Hepatocyte (in vitro differentiated cells): ENCODE data around the gene WDR48. TPM values are rescaled to one million over a fixed set of nuclear protein-coding genes. Genes with fewer than 3 reads are reported as not detected.

Experiments
- DNase-seq: peaks from one replicate; pipeline ENCODE4 v3.0.0-alpha.2; 2016; ENCODE audit warnings: low spot score
- H2AFZ ChIP-seq: fragments of 200-600 bp; sonication (generic); 2 replicates; pipeline ENCODE4 v1.6.0; 2016; ENCODE audit warnings: antibody characterized with exemption, mild to moderate bottlenecking
- H3K27ac ChIP-seq: fragments of 200-600 bp; sonication (generic); 2 replicates; pipeline ENCODE4 v1.5.1; 2016; ENCODE audit warnings: mild to moderate bottlenecking
- H3K27me3 ChIP-seq: fragments of 200-600 bp; sonication (generic); 2 replicates; pipeline ENCODE4 v1.6.1; 2016
- H3K36me3 ChIP-seq: fragments of 200-600 bp; sonication (generic); replicated peaks from 2 replicates; pipeline ENCODE4 v1.5.1; 2016; ENCODE audit warnings: low read depth; ENCODE audit not compliant: insufficient read depth
- H3K4me1 ChIP-seq: fragments of 200-600 bp; sonication (generic); 2 replicates; pipeline ENCODE4 v1.5.1; 2016; ENCODE audit warnings: mild to moderate bottlenecking, moderate library complexity; ENCODE audit not compliant: insufficient read depth
- H3K4me2 ChIP-seq: fragments of 200-600 bp; sonication (generic); 2 replicates; pipeline ENCODE4 v1.6.0; 2016
- H3K4me3 ChIP-seq: fragments of 200-600 bp; sonication (generic); 2 replicates; pipeline ENCODE4 v1.5.1; 2016; ENCODE audit warnings: mild to moderate bottlenecking
- H3K79me2 ChIP-seq: fragments of 200-600 bp; sonication (generic); 2 replicates; pipeline ENCODE4 v1.6.0; 2017; ENCODE audit warnings: mild to moderate bottlenecking
- H3K9me2 ChIP-seq: fragments of 200-600 bp; sonication (generic); replicated peaks from 2 replicates; pipeline ENCODE4 v1.6.0; 2017; ENCODE audit warnings: mild to moderate bottlenecking; ENCODE audit not compliant: insufficient read depth
- H3K9me3 ChIP-seq: fragments of 200-600 bp; sonication (generic); 2 replicates; pipeline ENCODE4 v1.5.1; 2016; ENCODE audit warnings: low read depth, mild to moderate bottlenecking
- H4K20me1 ChIP-seq: fragments of 200-600 bp; sonication (generic); 2 replicates; pipeline ENCODE4 v1.6.0; 2016; ENCODE audit warnings: mild to moderate bottlenecking; ENCODE audit not compliant: insufficient read depth, poor library complexity, severe bottlenecking
- EZH2 ChIP-seq: fragments of 200-600 bp; sonication (generic); IDR thresholded peaks from 2 replicates; pipeline ENCODE4 v1.6.1; 2016; ENCODE audit warnings: antibody characterized with exemption, mild to moderate bottlenecking, borderline replicate concordance
- EZH2phosphoT487 ChIP-seq: fragments of 200-600 bp; sonication (generic); IDR thresholded peaks from one replicate; pipeline ENCODE4 v1.6.1; 2018; ENCODE audit warnings: antibody characterized with exemption, mild to moderate bottlenecking, low read depth, moderate library complexity; ENCODE audit not compliant: unreplicated experiment, severe bottlenecking
- WGBS: methylation state at CpG from one replicate; pipeline ENCODE4 v1.1.6; 2016; ENCODE audit warnings: low lambda C conversion rate; ENCODE audit errors: missing lambda C conversion rate; 5-methylcytosine and 5-hydroxymethylcytosine counted together
- polyA plus RNA-seq: library from polyadenylated mRNA; unstranded; fragments of >200 nt; fragmentation: Nextera tagmentation; extraction: Ambion mirVana; gene quantifications from 2 replicates; pipeline ENCODE4 v1.2.1, GENCODE V29; 2016
- total RNA-seq: library from RNA; depleted of rRNA; stranded (reverse); fragments of >200 nt; gene quantifications from 2 replicates; pipeline ENCODE4 v1.2.3, GENCODE V29; 2014
- TF ChIP-seq, protein P1 (sequence below): fragments of 200-600 bp; sonication (generic); IDR thresholded peaks from 2 replicates; pipeline ENCODE4 v1.5.1; 2016; ENCODE audit warnings: antibody characterized with exemption, mild to moderate bottlenecking; ENCODE audit not compliant: poor library complexity

The WDR48 gene
- total and polyA plus RNA-seq, 2 experiments from 2014 or later: 25.0 to 34.7 TPM

DNA sequence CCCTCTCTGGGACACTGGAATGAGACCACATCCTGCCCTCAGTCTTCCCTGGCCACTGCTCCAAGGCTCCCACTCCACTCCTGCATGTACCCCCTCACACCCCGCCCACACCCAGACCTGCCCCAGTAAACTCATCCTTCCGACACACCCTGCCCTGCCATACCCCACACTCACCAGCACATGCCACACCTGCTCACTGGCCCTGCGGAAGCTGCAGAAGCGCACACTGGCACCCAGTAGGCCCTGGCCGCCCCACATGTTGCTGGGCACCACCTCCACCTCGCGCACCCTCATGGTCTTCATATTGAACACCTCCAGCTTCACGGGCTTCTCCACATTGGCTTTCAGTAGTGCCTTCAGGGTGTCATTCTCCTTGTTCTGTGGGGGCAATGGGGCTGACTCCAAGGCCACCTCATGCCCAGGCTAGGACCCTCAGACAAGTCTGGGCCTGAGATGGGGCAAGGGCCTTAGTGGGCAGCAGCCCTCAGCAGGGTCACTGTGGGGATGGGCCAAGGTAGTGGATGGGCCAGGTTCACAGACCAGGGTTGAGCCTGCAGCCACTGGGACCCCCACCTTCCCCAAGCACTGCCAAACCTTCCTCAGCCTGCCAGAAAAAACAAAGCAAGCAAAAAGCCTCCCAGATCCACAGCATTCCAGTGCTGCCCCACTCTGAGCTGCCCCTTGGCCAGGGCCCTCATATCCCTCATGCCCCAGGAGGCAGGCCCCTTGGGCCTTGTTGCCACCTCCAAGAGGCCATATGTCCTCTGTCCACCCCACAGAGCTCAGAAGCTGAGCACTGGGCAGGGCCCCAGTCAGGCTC is 50.9 kb downstream of the WDR48 start:
- H3K9me3 ChIP-seq: no peaks in the 10 kb centered on the region
- H3K27ac ChIP-seq: no peak overlapping the region
- H3K79me2 ChIP-seq: peaks cover 57% of the 10 kb centered on the region
- TF ChIP-seq EZH2: no peak
- TF ChIP-seq, protein P1, sequence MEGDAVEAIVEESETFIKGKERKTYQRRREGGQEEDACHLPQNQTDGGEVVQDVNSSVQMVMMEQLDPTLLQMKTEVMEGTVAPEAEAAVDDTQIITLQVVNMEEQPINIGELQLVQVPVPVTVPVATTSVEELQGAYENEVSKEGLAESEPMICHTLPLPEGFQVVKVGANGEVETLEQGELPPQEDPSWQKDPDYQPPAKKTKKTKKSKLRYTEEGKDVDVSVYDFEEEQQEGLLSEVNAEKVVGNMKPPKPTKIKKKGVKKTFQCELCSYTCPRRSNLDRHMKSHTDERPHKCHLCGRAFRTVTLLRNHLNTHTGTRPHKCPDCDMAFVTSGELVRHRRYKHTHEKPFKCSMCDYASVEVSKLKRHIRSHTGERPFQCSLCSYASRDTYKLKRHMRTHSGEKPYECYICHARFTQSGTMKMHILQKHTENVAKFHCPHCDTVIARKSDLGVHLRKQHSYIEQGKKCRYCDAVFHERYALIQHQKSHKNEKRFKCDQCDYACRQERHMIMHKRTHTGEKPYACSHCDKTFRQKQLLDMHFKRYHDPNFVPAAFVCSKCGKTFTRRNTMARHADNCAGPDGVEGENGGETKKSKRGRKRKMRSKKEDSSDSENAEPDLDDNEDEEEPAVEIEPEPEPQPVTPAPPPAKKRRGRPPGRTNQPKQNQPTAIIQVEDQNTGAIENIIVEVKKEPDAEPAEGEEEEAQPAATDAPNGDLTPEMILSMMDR: no peak
- TF ChIP-seq EZH2phosphoT487: no peak
- H3K27me3 ChIP-seq: no peaks in the 10 kb centered on the region
- H3K4me3 ChIP-seq: no peak overlapping the region
- no peak overlapping the region for H3K4me2 ChIP-seq
- peaks cover 48% of the 10 kb centered on the region for H4K20me1 ChIP-seq
- WGBS: 93% methylated on average over 8 of the region's 8 CpGs
- DNase-seq: no peak
- H3K9me2 ChIP-seq: no peaks in the 10 kb centered on the region
- H3K4me1 ChIP-seq: peaks cover 11% of the 10 kb centered on the region
- H2AFZ ChIP-seq: no peak overlapping the region
- H3K36me3 ChIP-seq: no peaks in the 10 kb centered on the region

DNA sequence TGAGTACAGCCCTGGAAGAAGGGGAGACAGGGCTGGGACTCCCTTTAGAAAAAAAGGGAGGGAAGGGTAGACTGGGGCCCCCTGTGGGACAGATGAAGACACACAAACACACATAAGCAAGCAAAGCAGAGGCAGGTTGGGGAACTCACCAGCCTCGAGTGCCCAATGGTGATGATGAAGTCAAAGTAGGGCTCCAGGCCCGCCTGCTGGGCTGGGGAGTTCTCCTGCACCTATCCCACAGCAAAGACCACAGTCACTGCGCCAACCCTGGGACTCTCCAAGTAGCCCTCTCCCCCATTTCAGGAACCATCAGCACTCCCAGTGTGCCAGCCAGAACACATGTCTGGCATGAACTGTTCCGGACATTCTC is 51.5 kb downstream of the WDR48 start:
- no peaks in the 10 kb centered on the region for H3K36me3 ChIP-seq
- H3K4me1 ChIP-seq: peaks cover 11% of the 10 kb centered on the region
- H4K20me1 ChIP-seq: peaks cover 48% of the 10 kb centered on the region
- no peaks in the 10 kb centered on the region for H3K27me3 ChIP-seq
- H3K9me2 ChIP-seq: no peaks in the 10 kb centered on the region
- H3K9me3 ChIP-seq: no peaks in the 10 kb centered on the region
- H2AFZ ChIP-seq: no peak overlapping the region
- H3K79me2 ChIP-seq: peaks cover 57% of the 10 kb centered on the region
- 86% methylated on average over 4 of the region's 4 CpGs for WGBS
- DNase-seq: no peak
- H3K27ac ChIP-seq: no peak overlapping the region
- TF ChIP-seq EZH2 (no peak), EZH2phosphoT487 (no peak)
- TF ChIP-seq, protein P1: no peak
- H3K4me2 ChIP-seq: no peak overlapping the region
- no peak overlapping the region for H3K4me3 ChIP-seq

DNA sequence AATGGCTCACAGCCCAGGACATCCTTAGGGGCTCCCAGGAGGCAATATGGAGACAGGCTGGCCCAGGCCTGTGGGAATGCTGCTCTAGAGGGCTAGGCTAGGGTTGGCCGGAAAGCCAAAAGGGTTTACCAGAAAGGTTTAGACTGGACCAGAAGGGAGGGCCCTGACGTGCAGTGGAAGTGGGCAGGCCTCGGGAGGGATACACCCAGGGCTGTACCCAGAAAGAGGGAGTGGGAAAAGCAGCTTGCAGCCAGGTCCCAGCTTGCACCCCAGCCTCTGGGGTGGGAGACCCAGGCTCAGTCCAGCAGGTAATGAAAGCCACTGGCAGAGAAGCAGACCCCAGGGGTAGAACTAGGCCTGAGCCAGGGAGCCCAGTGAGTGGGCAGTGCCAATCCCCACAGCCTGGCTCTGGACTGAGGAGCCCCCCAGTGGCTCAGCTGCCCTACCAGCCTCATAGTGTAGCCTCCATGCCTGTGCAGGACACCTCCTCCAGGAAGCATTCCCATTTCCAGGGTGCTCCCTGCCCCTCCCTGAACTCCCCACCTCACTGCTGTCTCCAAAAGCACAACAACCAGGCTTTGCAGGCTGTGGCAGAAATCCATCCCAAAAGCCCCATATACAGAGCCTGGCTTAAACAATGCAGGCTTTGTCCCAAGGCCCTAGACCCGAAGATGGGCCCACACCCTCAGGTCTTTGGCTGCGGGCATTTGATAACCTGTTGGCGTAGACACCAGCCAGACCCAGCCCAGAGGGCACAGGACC is 52.2 kb downstream of the WDR48 start:
- no peak for DNase-seq
- TF ChIP-seq EZH2phosphoT487: no peak
- no peak for TF ChIP-seq EZH2
- TF ChIP-seq, protein P1: no peak
- 97% methylated on average over 6 of the region's 6 CpGs for WGBS
- no peaks in the 10 kb centered on the region for H3K27me3 ChIP-seq
- peaks cover 11% of the 10 kb centered on the region for H3K4me1 ChIP-seq
- H3K4me2 ChIP-seq: no peak overlapping the region
- H2AFZ ChIP-seq: no peak overlapping the region
- peaks cover 57% of the 10 kb centered on the region for H3K79me2 ChIP-seq
- H3K9me2 ChIP-seq: no peaks in the 10 kb centered on the region
- H3K9me3 ChIP-seq: no peaks in the 10 kb centered on the region
- H3K4me3 ChIP-seq: no peak overlapping the region
- H3K36me3 ChIP-seq: no peaks in the 10 kb centered on the region
- H3K27ac ChIP-seq: no peak overlapping the region
- H4K20me1 ChIP-seq: peaks cover 48% of the 10 kb centered on the region
